Hepatocyte (in vitro differentiated cells): ENCODE measurements around the gene SQOR. TPM values are rescaled to one million over a fixed set of nuclear protein-coding genes. Genes with fewer than 3 reads are reported as not detected.

ENCODE experiments used
- DNase-seq: peaks from one replicate; pipeline ENCODE4 v3.0.0-alpha.2; 2016; ENCODE audit warnings: low spot score
- H2AFZ ChIP-seq: fragments of 200-600 bp; sonication (generic); 2 replicates; pipeline ENCODE4 v1.6.0; 2016; ENCODE audit warnings: antibody characterized with exemption, mild to moderate bottlenecking
- H3K27ac ChIP-seq: fragments of 200-600 bp; sonication (generic); 2 replicates; pipeline ENCODE4 v1.5.1; 2016; ENCODE audit warnings: mild to moderate bottlenecking
- H3K27me3 ChIP-seq: fragments of 200-600 bp; sonication (generic); 2 replicates; pipeline ENCODE4 v1.6.1; 2016
- H3K36me3 ChIP-seq: fragments of 200-600 bp; sonication (generic); replicated peaks from 2 replicates; pipeline ENCODE4 v1.5.1; 2016; ENCODE audit warnings: low read depth; ENCODE audit not compliant: insufficient read depth
- H3K4me1 ChIP-seq: fragments of 200-600 bp; sonication (generic); 2 replicates; pipeline ENCODE4 v1.5.1; 2016; ENCODE audit warnings: mild to moderate bottlenecking, moderate library complexity; ENCODE audit not compliant: insufficient read depth
- H3K4me2 ChIP-seq: fragments of 200-600 bp; sonication (generic); 2 replicates; pipeline ENCODE4 v1.6.0; 2016
- H3K4me3 ChIP-seq: fragments of 200-600 bp; sonication (generic); 2 replicates; pipeline ENCODE4 v1.5.1; 2016; ENCODE audit warnings: mild to moderate bottlenecking
- H3K79me2 ChIP-seq: fragments of 200-600 bp; sonication (generic); 2 replicates; pipeline ENCODE4 v1.6.0; 2017; ENCODE audit warnings: mild to moderate bottlenecking
- H3K9me2 ChIP-seq: fragments of 200-600 bp; sonication (generic); replicated peaks from 2 replicates; pipeline ENCODE4 v1.6.0; 2017; ENCODE audit warnings: mild to moderate bottlenecking; ENCODE audit not compliant: insufficient read depth
- H3K9me3 ChIP-seq: fragments of 200-600 bp; sonication (generic); 2 replicates; pipeline ENCODE4 v1.5.1; 2016; ENCODE audit warnings: low read depth, mild to moderate bottlenecking
- H4K20me1 ChIP-seq: fragments of 200-600 bp; sonication (generic); 2 replicates; pipeline ENCODE4 v1.6.0; 2016; ENCODE audit warnings: mild to moderate bottlenecking; ENCODE audit not compliant: insufficient read depth, poor library complexity, severe bottlenecking
- EZH2 ChIP-seq: fragments of 200-600 bp; sonication (generic); IDR thresholded peaks from 2 replicates; pipeline ENCODE4 v1.6.1; 2016; ENCODE audit warnings: antibody characterized with exemption, mild to moderate bottlenecking, borderline replicate concordance
- EZH2phosphoT487 ChIP-seq: fragments of 200-600 bp; sonication (generic); IDR thresholded peaks from one replicate; pipeline ENCODE4 v1.6.1; 2018; ENCODE audit warnings: antibody characterized with exemption, mild to moderate bottlenecking, low read depth, moderate library complexity; ENCODE audit not compliant: unreplicated experiment, severe bottlenecking
- WGBS: methylation state at CpG from one replicate; pipeline ENCODE4 v1.1.6; 2016; ENCODE audit warnings: low lambda C conversion rate; ENCODE audit errors: missing lambda C conversion rate; 5-methylcytosine and 5-hydroxymethylcytosine counted together
- polyA plus RNA-seq: library from polyadenylated mRNA; unstranded; fragments of >200 nt; fragmentation: Nextera tagmentation; extraction: Ambion mirVana; gene quantifications from 2 replicates; pipeline ENCODE4 v1.2.1, GENCODE V29; 2016
- total RNA-seq: library from RNA; depleted of rRNA; stranded (reverse); fragments of >200 nt; gene quantifications from 2 replicates; pipeline ENCODE4 v1.2.3, GENCODE V29; 2014
- TF ChIP-seq, protein P1 (sequence below): fragments of 200-600 bp; sonication (generic); IDR thresholded peaks from 2 replicates; pipeline ENCODE4 v1.5.1; 2016; ENCODE audit warnings: antibody characterized with exemption, mild to moderate bottlenecking; ENCODE audit not compliant: poor library complexity

Gene SQOR
- total and polyA plus RNA-seq, 2 experiments from 2014 or later, result 30.1 to 37.0 TPM

DNA sequence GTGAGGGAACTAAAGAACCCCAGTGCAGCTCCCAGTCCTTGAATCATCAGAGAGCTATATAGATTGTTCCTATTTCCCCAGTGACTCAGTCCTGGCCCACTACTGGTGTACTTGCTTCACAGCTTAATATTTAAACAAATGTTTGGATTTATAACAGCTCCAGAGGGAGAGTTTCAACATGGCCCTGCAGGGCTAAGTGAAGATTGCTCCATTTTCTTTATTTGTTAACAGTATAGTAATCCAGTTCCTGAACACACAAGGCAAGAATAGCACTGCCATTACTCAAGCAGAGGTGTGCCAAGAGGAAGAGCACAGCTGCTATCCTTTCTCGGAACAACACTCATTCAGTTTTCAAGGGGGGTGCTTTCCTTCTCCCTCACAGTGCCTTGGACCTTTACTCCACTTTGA lies 6.5 kb downstream of the SQOR start:
- Histone ChIP-seq H3K79me2 (peaks cover 37% of the 10 kb centered on the region), H2AFZ (no peak overlapping the region), H3K36me3 (no peaks in the 10 kb centered on the region), H3K4me2 (peak overlapping the region; percentile 57), H4K20me1 (no peaks in the 10 kb centered on the region), H3K4me3 (no peak overlapping the region), H3K9me2 (no peaks in the 10 kb centered on the region), H3K27ac (peak overlapping the region; percentile 92), H3K4me1 (peaks cover 43% of the 10 kb centered on the region), H3K9me3 (no peaks in the 10 kb centered on the region), H3K27me3 (no peaks in the 10 kb centered on the region)
- TF ChIP-seq, protein P1, sequence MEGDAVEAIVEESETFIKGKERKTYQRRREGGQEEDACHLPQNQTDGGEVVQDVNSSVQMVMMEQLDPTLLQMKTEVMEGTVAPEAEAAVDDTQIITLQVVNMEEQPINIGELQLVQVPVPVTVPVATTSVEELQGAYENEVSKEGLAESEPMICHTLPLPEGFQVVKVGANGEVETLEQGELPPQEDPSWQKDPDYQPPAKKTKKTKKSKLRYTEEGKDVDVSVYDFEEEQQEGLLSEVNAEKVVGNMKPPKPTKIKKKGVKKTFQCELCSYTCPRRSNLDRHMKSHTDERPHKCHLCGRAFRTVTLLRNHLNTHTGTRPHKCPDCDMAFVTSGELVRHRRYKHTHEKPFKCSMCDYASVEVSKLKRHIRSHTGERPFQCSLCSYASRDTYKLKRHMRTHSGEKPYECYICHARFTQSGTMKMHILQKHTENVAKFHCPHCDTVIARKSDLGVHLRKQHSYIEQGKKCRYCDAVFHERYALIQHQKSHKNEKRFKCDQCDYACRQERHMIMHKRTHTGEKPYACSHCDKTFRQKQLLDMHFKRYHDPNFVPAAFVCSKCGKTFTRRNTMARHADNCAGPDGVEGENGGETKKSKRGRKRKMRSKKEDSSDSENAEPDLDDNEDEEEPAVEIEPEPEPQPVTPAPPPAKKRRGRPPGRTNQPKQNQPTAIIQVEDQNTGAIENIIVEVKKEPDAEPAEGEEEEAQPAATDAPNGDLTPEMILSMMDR, result no peak
- TF ChIP-seq EZH2phosphoT487 (no peak), EZH2 (no peak)
- WGBS, result 24% methylated on average over 1 of the region's 1 CpG
- peak; percentile 82 for DNase-seq

DNA sequence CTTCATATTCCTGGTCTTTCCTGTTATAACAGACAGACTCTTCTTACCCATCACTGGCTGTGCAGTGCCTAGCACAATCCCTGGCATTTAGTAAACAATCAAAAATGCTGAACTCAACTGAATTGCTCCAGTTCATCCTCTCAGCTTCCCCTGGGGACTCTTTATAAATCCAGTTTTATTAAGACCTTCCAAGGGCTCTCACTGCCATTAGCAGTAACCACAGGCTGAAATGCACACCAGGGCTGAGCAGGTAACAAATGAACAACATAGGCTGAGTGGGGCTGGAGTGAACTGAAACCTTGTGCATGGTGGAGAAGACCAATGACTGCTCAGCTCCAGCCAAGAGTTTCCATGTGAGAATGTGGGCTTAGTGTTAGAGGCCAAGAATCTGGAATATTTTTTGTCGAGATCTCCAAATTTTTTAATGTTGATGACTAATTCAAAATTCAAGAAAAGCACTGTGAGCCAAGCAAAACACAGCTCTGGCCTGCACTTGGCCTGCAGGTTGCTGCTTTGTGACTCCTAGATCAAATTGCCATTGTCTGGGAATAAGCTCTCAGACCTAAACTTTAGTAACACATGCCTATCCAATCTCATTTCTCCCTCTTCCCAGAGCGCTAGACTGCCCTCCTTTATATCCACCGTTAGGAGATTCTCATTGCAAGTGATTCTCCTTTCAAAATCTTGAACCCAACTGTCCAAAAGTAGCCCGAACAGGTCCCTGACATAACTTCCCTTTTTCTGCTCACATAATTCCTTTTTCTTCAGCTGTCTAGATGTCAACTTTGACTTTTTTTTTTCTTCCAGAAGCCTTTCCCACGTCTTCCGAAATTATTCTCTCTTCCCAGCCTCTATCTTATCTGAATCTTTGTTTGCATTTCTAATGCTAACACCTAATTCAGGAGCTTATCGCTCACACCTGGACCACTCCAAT lies 7.4 kb downstream of the SQOR start:
- Histone ChIP-seq H3K4me3 (no peak overlapping the region), H3K79me2 (peaks cover 30% of the 10 kb centered on the region), H3K27me3 (no peaks in the 10 kb centered on the region), H2AFZ (no peak overlapping the region), H3K27ac (peak overlapping the region; percentile 91), H4K20me1 (no peaks in the 10 kb centered on the region), H3K4me1 (peaks cover 38% of the 10 kb centered on the region), H3K9me3 (no peaks in the 10 kb centered on the region), H3K4me2 (peak overlapping the region; percentile 57), H3K9me2 (no peaks in the 10 kb centered on the region), H3K36me3 (no peaks in the 10 kb centered on the region)
- DNase-seq, result no peak
- WGBS, result 45% methylated on average over 7 of the region's 7 CpGs
- TF ChIP-seq EZH2phosphoT487 (no peak), EZH2 (no peak)
- TF ChIP-seq, protein P1, result no peak

DNA sequence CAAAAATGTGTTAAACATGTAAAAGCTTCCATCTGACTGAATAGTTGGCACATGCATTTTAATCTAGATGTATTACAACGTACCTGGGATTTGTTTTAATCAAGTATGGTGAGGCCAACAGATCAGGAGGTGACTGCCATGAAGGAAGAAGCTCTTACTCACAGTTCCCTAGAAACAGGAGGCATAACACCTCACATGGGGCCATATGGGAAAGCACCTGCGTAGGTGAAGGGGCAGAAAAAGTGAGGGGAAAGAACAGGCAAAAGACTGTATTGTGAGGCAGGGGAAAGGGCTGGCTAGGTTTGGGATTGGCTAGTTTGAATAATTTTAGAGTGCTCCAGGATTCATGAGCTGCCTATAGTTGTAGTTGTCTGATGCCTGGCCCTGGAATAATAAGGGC lies 9.6 kb downstream of the SQOR start:
- Histone ChIP-seq H3K36me3 (no peaks in the 10 kb centered on the region), H3K9me3 (no peaks in the 10 kb centered on the region), H3K27me3 (no peaks in the 10 kb centered on the region), H3K9me2 (no peaks in the 10 kb centered on the region), H3K4me1 (peaks cover 45% of the 10 kb centered on the region), H3K4me2 (no peak overlapping the region), H4K20me1 (no peaks in the 10 kb centered on the region), H3K27ac (peak overlapping the region; percentile 90), H3K79me2 (peaks cover 18% of the 10 kb centered on the region), H2AFZ (no peak overlapping the region), H3K4me3 (no peak overlapping the region)
- 43% methylated on average over 2 of the region's 2 CpGs for WGBS
- no peak for DNase-seq
- TF ChIP-seq EZH2 (no peak), EZH2phosphoT487 (no peak)
- TF ChIP-seq, protein P1, result no peak
